GM18868 (cell line): ENCODE measurements around the gene TRPM2.

Experiments
- ATAC-seq: cut with Tn5 transposase; IDR thresholded peaks from one replicate; pipeline ENCODE4 v1.9.1; 2021; ENCODE audit warnings: mild to moderate bottlenecking, moderate library complexity; ENCODE audit not compliant: unreplicated experiment

Gene TRPM2

DNA sequence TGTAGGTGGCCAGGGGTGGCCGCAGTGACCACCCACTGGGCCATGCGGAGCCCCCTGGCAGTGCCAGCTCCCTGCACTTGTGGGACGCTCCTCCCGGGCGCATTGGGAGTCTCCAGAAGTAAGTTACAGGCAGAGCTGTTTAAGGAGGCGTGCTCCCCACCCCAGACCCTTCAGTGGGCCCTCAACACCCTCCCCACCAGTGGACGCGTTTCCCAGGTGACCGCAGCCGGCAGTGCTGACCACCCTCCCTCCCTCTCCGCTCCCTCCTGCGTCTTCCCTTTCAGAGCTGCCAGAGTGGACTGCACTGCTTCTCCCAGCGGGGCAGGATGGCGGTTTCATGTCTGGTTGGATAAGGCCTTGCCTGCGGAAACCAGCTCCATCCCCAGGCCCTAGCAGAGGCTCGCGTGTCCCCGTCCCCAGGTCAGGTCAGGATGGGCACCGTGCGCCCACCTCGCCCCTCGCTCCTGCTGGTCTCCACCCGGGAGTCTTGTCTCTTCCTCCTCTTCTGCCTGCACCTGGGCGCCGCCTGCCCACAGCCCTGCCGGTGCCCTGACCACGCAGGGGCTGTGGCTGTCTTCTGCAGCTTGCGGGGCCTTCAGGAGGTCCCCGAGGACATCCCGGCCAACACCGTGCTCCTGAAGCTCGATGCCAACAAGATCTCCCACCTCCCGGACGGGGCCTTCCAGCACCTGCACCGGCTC lies 102.9 kb downstream of the TRPM2 start:
- no peak for ATAC-seq

DNA sequence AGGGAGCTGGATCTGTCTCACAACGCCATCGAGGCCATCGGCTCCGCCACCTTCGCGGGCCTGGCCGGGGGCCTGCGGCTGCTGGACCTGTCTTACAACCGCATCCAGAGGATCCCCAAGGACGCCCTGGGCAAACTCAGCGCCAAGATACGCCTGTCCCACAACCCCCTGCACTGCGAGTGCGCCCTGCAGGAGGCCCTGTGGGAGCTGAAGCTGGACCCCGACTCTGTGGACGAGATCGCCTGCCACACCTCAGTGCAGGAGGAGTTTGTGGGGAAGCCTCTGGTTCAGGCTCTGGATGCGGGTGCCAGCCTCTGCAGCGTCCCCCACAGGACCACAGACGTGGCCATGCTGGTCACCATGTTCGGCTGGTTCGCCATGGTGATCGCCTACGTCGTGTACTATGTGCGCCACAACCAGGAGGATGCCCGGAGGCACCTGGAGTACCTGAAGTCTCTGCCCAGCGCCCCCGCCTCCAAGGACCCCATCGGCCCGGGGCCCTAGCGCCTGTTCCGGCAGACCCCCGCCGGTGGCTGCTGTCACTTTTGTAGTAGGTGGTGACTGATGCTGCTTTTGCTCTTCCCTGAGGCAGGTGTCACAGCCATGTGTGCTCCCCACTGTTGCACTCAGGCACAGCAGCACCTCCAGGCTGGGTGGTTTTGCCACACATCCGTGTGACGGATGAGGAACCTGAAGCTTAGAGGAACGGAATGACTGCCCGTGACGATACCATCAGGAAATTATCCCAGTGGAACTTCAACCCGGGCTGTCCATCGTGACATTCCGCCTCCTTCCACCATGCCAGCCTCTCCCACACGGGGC lies 103.7 kb downstream of the TRPM2 start:
- ATAC-seq = no peak

DNA sequence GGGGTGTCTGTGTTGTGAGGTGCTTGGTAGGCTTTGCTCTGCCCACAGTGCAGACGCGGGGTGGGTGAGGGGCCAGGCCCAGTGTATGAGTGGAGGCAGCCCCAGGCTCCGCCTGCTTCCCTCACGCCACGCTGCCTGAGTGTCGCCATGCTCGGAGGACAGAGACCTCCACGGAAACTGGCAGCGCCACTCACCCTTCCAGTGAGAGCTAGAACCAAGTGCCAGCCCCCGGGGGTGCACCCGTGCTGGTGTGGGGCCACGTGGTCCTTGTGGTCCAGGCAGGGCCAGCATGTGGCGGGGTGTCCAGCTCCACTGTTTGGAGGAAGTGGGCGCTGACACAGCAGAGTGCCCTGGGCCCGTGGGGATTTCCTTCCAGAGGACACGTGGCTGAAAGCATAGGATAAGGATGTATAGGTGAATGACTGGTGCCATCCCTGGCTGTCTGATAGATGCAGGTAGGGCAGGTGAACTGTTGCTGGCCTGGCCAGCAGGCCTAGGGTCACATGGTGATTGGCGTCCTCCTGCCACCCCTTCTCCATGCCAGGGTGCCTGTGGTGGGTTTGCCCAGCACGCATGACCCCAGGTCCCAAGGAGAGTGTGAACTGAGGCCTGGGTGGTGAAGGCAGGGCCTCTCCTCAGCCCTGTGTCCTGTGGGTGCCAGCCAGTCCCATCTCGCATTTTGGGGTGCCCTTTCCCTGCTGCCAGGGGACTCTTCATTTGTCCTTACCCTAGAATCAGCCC lies 105.7 kb downstream of the TRPM2 start:
- ATAC-seq = no peak

DNA sequence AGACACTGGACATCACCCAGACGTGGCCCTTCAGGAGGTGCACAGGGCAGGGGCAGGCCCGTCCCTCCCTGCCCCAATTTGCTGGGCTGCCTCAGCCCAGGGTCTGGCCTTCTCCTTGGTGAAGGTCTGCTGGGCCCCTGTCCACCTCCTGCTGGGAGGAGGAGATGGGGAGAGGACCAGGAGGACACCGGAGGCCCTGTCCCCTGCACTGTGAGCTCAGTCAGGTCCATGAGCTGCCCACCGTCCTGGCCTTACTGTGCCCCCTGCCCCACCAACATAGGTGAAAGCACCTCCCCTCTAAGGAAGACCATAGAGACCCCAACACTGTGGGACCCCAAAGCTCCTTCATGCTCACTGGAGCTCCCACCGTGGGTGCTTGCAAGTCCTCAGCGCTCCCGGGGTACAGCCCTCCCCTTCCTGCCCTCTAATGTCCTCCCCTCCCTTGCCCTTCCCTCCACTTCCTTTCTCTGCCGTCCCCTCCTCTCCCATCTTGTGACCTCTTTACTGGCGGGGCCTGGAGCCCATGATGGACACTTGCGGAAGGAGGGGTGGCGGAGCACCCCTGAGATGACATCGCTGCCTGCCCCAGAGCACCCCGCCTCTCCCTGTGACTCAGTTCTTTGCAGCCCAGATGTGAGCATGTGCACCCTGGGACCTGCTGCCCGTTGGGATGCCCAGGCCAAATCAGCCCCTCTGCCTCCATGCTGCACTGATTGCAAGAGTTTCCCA lies 106.5 kb downstream of the TRPM2 start:
- no peak for ATAC-seq

GRCh38 chr21:44460441-44460755 lies 107.0 kb downstream of the TRPM2 start:
- ATAC-seq = no peak

- ATAC-seq = no peak
Observed at GRCh38 chr21:44461005-44461404, 107.6 kb downstream of the TRPM2 start.

DNA sequence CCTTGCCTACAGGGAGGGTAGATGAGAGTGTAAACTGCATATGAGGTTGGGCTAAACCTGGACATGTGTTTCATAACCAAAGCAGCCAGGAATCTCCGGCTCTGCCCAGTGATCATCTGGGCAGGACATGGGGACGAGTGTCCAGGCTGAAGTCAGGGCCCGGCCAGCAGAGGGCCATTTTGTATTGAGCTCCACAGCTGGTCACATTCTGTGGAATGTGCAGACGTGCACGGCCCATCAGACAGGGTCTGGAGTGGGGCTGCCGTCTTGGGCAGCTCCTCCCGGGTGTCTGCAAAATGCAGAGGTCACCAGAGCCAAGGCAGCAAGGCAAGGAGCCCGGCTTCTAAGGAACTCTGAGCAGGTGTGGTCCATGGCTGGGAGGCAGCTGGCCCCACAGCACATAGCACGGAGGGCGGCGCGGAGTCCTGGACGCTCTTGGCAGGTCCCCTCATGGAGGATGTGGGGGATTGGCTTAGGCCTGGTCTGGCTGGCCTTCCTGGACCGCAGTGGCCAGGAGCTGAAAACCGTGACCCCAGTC lies 108.1 kb downstream of the TRPM2 start:
- ATAC-seq = no peak

- no peak for ATAC-seq
Observed at GRCh38 chr21:44462086-44462833, 108.8 kb downstream of the TRPM2 start.

- no peak for ATAC-seq
Observed at GRCh38 chr21:44462834-44463200, 109.4 kb downstream of the TRPM2 start.

DNA sequence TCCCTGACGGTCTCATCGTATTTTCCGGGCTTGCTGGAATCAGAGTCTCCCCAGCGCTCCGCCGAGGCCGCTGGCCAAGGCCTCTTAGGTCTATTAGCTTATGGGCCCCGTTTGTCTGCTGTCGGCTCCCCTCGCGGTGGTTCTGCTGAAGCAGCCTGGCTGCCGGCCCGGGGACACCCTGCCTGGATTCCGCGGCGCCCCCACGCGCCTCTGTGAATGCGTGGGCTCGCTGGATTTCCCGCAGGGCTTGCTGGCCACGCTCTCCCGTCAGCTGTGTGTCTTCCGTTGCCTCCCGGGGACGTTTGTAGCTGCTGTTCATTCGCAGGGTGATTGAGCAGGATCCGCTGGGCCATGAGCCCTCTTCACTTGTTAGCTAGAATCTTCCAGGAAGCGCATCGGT lies 110.3 kb downstream of the TRPM2 start:
- no peak for ATAC-seq

DNA sequence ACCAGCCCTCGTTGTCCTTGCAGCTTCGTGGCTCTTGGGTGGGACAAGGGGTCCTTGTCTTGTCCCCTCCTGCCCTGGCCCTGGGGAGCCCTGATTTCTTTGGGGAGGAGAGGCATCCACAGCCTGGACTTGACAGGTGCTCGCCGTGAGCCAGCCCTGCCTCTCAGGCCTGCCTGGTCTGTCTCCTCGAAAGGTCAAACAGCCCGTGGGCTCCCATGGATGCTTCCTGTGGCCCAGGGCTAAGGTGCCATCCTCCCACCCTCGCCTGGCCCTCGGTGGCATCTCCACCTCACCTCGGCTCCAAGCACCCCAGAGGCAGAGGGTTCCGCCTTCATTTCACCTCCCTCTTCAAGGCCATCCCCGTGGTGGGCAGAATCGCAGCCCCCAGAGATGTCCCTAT lies 110.9 kb downstream of the TRPM2 start:
- ATAC-seq = no peak

DNA sequence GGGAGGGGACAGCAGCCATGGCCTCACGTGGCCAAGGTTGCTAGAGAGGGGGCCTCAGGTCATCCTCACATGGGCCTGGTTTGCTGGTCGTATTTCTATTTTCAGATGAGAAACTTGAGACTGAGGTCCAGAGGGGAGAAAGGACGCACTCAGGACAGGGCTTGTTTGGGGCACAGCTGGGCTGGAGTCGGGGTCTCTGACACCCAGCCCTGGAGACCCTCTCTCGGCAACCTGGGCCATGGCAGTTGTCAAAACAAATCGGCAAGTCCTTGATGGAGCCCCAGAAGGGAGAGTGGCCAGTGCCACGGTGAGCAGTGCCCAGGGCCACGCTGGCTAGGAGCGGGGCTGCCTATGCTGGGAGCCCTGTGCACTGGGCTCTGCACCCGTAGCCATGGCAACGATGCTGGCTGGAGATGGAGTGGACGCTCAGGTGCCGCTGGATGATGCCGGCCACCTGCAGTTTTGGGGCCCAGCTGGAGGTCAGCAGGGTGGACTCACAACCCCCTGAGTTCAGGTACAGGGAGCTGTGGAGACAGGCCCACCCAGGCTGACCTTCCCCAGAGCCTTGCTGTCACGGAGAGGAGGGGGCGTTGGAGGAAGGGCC lies 113.0 kb downstream of the TRPM2 start:
- ATAC-seq = no peak

DNA sequence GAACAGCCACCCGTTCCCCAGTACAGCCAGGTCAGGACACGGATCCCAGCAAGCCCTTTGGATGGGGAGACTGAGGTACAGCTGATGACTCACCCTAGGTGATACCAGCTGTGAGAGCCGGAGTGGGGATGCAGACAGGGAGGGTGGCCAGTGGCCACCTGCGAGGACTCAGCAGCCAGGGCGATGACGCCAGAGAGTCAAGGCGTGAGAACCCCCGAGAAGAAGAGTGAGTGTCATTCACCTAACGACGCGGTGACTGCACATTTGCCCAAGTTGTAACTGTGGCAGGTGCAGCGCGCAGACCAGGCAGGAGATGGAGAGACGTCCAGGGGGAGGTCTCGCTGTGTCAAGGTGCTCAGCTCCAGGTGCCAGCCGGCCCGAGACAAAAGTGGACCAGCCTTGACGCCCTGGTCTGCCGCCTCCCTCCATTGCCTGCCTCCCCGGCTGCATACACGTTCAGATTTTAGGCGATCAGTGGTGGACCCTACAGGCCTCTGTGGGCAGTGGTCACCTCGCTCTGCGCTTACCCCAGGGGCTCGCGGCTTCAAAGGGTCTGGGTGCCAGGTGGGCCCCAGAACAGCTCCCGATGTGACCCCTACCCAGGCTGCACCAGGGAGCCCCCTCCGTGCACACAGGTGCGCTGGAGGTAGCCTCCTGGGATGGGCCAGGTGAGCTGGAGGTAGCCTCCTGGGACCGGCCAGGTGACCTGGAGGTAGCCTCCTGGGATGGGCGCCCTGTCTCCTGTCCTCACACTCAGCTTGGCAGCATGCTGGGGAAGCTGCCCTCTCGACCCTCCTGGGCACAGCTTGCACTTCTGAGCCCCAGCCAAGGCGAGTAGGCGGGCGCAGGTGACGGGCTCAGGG lies 113.8 kb downstream of the TRPM2 start:
- no peak for ATAC-seq

DNA sequence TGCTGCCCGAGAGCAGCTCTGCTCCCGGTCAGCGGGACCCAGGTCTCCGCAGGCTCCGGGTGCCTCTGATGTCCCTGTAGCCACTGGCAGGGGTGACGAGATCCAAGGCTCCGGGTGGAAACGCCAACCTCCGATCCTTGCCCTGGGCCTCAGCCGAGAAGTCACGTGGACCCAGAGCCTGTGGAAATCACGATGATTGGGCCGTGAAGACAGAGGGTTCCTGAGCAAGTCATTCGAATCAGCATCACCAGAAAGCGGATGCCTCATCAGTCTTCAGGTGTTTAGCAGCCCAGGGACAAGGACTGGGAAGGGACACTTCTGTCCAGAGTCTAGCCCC lies 114.4 kb downstream of the TRPM2 start:
- ATAC-seq = no peak

GRCh38 chr21:44471341-44471740 lies 117.9 kb downstream of the TRPM2 start:
- no peak for ATAC-seq

DNA sequence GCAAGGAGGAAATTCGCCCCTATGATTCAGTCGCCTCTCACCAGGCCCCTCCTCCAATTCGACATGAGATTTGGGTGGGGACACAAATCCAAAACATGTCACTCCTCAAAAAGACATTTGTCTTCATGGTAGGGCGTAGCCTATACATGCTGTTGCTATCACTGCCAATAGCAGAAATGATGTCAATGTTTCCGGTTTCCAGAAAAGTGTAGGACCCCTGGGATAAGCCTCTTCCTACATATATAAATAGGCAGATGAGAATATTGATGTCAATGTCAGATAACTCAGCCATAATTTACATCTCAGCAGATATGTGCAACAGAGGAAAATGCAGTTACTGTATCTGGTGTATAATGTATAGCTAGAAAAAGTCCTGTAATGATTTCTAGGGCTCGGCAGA lies 118.6 kb downstream of the TRPM2 start:
- ATAC-seq = no peak

DNA sequence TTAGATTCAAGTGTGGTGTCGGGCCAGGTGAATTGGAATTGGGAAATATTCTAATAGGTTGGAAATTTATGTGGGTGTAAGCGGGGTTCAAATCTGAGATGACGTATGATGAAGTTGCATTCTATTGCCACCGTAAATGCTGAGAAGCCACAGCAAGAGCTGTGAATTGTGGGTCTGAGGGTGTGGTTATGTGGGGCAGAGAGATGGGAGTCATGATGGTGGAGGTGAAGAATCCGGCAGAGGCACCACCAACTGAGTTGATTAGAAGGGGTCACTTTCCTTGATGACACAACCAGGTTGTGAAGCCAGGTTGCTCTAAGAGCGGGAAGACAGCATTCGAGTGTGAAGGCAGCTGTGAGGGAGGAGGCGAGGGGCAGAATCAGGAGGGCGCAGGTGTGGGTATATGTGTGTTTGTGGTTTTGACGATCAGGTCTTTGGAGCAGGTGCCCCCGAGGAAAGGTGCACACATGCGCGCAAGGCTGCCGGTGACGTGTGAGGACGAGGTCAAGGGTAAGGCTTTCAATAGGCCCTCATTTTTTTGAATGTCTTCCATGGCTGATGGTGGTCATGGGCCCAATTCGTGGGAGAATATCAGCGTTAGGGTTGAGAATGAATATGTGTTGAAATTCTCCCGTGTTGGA lies 120.6 kb downstream of the TRPM2 start:
- no peak for ATAC-seq

- no peak for ATAC-seq
Observed at GRCh38 chr21:44475266-44475845, 121.9 kb downstream of the TRPM2 start.
